SJCRH30 (cell line): ENCODE results near the gene IL4I1. TPM values are rescaled to one million over a fixed set of nuclear protein-coding genes. Genes with fewer than 3 reads are reported as not detected.

Experiments used
- DNase-seq, 2 experiments: peaks; one replicate each; pipeline ENCODE4 v3.0.0-alpha.2; 2015 to 2020
- H3K27ac ChIP-seq: fragments of 250-450 bp; sonication (Bioruptor Pico); 2 replicates; pipeline ENCODE4 v1.5.1; 2020; ENCODE audit warnings: mild to moderate bottlenecking, moderate library complexity
- H3K27me3 ChIP-seq: fragments of 250-450 bp; sonication (Bioruptor Pico); 2 replicates; pipeline ENCODE4 v1.5.1; 2020; ENCODE audit warnings: mild to moderate bottlenecking, moderate library complexity
- H3K36me3 ChIP-seq: fragments of 250-450 bp; sonication (Bioruptor Pico); 2 replicates; pipeline ENCODE4 v1.5.1; 2020; ENCODE audit warnings: mild to moderate bottlenecking, moderate library complexity
- H3K4me1 ChIP-seq: fragments of 250-450 bp; sonication (Bioruptor Pico); 2 replicates; pipeline ENCODE4 v1.5.1; 2020; ENCODE audit warnings: mild to moderate bottlenecking, moderate library complexity
- H3K4me3 ChIP-seq: fragments of 250-450 bp; sonication (Bioruptor Pico); 2 replicates; pipeline ENCODE4 v1.5.1; 2020; ENCODE audit warnings: mild to moderate bottlenecking, moderate library complexity
- H3K9me3 ChIP-seq: fragments of 250-450 bp; sonication (Bioruptor Pico); replicated peaks from 2 replicates; pipeline ENCODE4 v1.5.1; 2020; ENCODE audit warnings: mild to moderate bottlenecking, moderate library complexity
- total RNA-seq: library from RNA; depleted of rRNA; stranded (reverse); fragments of >200 nt; shearing (Covaris generic); gene quantifications from 2 replicates; pipeline ENCODE4 v1.2.3, GENCODE V29; 2014

The IL4I1 gene
- total RNA-seq, 1 experiment from 2014 or later, result not detected

DNA sequence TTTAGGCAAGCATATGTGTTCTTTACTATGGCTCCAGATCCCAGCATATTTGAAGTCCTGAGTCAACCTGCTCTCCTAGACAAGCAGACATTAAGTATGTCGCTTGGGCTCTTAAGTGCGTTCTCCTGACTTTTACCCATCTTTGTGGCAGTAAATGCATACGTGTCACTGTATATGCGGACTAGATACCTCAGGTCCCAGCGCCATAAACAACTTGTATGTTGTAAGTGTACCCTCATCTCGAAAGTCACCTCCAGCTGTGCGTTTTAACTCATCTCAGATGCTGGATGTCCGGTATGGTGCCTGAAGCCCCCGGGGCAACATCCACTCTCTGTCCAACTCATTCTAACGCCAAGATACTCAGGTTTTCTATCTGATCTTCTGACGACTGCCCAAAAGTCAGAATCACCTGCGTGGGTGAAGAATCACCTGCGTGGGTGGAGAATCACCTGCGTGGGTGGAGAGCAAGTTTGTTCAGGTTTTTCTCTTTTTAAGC lies 44.0 kb downstream of the IL4I1 start:
- no peaks in the 10 kb centered on the region; the same call in 1 of the 2 replicates for H3K4me1 ChIP-seq
- no peaks in the 10 kb centered on the region for H3K9me3 ChIP-seq
- no peaks in the 10 kb centered on the region for H3K27me3 ChIP-seq
- peaks cover 20% of the 10 kb centered on the region for H3K36me3 ChIP-seq
- H3K4me3 ChIP-seq, result peak overlapping the region; percentile 90
- DNase-seq, result no peak
- H3K27ac ChIP-seq, result no peak overlapping the region

DNA sequence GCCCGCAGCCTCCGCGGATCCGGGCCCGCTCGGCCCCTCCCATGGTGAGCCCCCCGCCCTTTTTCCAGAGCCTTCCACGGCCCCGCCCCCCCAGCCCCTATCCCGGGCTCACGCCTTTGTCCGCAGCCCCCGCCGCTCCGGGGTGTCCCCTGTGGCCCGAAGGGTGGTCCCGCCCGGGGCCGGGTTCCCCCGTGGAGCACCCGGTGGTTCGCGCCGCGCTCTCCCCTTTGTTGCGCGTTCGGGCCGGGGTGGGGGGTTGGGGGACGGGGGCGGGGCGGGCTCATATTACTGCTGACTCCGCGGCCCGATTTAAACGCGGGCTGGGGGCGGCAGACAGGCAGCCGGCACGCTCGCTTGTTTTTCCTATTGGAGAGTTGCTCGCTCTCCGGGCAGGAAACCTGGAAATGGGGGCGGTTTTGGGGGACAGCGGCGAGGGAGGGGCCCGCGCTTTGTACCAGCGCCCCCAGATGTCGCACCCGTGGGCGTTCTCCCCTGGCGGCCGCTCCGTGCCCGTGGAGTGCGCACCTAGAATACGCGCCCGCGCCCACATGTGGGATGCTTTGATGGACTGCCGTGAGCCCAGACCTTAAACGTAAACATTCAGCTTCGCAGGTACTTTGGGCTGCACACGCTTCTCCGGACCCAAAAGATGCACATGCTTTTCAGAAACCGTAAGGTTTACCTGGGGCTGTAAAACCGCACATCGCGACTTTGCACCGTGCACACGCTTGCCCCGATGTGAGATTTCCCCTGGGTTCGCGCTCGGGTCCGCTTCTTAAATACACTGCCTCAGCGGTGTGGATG lies 45.0 kb downstream of the IL4I1 start:
- H3K27me3 ChIP-seq, result no peaks in the 10 kb centered on the region
- H3K9me3 ChIP-seq, result no peaks in the 10 kb centered on the region
- DNase-seq, result peak; percentile 59 to 62
- H3K4me3 ChIP-seq, result peak overlapping the region; percentile 90
- no peak overlapping the region for H3K27ac ChIP-seq
- peaks cover 10% of the 10 kb centered on the region for H3K36me3 ChIP-seq
- no peaks in the 10 kb centered on the region; the same call in 1 of the 2 replicates for H3K4me1 ChIP-seq

DNA sequence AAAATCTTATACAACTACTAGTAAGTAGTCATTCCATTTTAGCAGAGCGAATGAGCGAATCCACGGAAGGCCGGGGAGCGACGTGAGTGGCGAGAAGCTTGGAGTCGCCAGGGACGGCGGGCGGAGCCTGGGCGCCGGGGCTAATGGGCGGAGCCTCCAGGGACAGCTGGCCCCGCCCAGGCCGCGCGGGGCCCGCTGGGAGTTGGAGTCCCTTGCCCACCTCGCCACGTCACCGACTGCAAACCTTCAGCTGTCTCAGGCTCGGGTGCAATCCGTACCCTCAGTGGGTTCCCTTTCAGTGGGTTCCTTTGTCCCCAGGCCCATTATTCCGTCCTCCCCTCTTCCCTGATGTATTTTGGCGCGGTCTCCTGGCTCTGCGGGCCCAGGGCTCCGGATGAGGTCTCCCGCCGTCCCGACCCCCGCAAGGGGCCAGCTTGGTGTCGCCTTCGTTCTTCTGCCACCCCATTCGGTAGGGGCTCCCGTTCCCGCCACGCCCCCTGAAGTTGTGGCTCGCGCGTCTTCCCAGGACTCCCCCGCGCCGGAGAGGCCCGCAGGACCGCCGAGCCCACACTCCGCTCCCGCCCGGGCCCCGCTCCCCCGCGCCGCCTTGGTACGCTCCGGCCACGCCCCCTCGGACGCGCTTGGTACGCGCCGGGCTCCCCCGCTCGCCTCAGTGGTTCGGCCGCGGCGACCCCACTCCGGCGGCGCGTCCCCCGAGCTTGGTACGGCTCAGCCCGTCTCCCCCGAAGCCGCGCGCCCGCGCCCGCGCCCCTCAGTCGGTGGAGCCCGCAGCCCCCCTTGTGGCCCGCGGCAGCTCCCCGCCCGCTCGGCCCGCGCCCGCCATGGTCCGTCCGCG lies 46.0 kb downstream of the IL4I1 start, which contains the start of gene PTOV1:
PTOV1 (plus strand) TSS at position 673 of the 856 bp plus-strand sequence.
- Histone ChIP-seq H3K4me1 (no peaks in the 10 kb centered on the region; the same call in 1 of the 2 replicates), H3K4me3 (peak within 1 kb of the TSS; percentile 90), H3K36me3 (peaks cover 10% of the 10 kb centered on the region), H3K27ac (peak within 1 kb of the TSS; percentile 97), H3K27me3 (no peaks in the 10 kb centered on the region), H3K9me3 (no peaks in the 10 kb centered on the region)
- peak; percentile 89 to 94 for DNase-seq

DNA sequence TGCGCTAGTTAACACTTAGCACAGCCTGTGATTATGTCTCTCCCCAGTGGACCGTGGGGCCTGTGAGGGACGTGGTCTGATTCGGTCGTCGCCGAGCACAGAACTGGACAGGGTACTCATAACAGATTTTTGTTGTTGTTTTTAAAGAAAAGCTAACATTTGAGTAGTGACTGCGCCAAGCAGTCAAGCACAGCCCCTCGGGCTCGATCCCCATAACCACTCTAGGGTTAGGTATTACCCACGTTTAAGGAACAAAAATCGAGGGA lies 46.5 kb downstream of the IL4I1 start:
- Histone ChIP-seq H3K27me3 (no peaks in the 10 kb centered on the region), H3K4me3 (peak overlapping the region; percentile 90), H3K9me3 (no peaks in the 10 kb centered on the region), H3K27ac (peak overlapping the region; percentile 97; the same call in 1 of the 2 replicates), H3K4me1 (no peaks in the 10 kb centered on the region; the same call in 1 of the 2 replicates), H3K36me3 (peaks cover 7% of the 10 kb centered on the region)
- DNase-seq, result no peak

DNA sequence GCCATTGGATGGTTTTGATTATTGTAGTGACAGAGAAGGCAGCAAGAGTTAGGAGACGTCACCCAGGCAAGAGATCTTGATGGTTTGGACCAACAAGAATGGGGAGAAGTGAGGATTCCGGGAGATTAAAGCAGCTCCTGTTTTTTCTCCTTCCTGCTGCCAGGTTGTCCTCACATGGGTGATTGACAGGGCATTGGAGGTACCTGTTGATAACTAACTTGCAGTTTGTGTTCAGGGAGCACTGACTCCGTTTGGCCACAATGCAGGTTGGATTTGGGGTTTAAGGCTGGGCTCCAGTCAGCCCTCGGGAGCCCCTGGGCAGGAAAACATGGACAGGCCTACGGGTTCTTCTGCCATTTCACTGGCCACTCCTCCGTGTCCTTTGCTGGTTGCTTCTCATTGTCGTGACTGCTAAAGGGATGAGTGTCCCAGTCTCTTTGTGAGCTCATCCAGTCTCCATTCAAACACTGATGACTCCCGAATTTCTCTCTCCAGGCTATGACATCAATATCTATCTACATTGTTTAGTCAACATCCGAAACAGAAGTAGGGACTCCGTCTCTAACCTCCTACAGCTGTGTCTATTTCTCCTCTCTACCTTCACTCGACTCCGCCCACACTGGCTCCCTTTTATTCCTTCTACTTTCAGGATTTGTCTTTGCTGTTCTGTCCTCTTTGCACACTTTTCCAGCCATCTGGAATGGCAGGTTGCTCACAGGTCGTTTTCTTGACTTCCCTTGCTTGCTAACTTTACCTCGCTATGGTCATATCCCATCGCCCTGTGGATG lies 47.1 kb downstream of the IL4I1 start:
- no peaks in the 10 kb centered on the region; the same call in 1 of the 2 replicates for H3K4me1 ChIP-seq
- no peaks in the 10 kb centered on the region for H3K27me3 ChIP-seq
- no peak overlapping the region for H3K4me3 ChIP-seq
- H3K9me3 ChIP-seq, result no peaks in the 10 kb centered on the region
- no peak for DNase-seq
- H3K27ac ChIP-seq, result no peak overlapping the region
- 0 out of 2 replicates have a peak, but pooled peaks cover 4% of the 10 kb centered on the region for H3K36me3 ChIP-seq

DNA sequence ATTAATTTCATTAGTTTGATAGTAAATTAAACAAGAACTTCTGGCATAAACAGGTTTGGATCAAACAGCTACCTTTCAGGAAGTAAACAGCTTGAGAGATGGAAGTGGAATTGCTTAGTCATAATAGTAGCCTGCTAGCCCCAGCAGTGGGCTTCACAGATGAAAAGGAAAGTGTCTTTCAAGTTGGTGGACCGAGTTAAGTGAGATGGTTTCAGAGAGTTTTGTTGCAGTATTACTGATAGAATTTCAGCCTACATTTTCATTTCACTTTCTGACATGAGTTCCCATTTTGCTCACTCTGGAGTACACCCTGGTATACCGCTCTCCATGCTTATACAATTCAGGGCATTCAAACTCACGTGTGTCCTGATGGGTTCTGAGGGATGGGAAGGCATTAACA lies 47.7 kb downstream of the IL4I1 start:
- no peaks in the 10 kb centered on the region for H3K9me3 ChIP-seq
- no peak overlapping the region for H3K4me3 ChIP-seq
- H3K4me1 ChIP-seq, result no peaks in the 10 kb centered on the region; the same call in 1 of the 2 replicates
- H3K36me3 ChIP-seq, result 0 out of 2 replicates have a peak, but pooled peaks cover 4% of the 10 kb centered on the region
- H3K27ac ChIP-seq, result no peak overlapping the region
- H3K27me3 ChIP-seq, result no peaks in the 10 kb centered on the region
- DNase-seq, result no peak

DNA sequence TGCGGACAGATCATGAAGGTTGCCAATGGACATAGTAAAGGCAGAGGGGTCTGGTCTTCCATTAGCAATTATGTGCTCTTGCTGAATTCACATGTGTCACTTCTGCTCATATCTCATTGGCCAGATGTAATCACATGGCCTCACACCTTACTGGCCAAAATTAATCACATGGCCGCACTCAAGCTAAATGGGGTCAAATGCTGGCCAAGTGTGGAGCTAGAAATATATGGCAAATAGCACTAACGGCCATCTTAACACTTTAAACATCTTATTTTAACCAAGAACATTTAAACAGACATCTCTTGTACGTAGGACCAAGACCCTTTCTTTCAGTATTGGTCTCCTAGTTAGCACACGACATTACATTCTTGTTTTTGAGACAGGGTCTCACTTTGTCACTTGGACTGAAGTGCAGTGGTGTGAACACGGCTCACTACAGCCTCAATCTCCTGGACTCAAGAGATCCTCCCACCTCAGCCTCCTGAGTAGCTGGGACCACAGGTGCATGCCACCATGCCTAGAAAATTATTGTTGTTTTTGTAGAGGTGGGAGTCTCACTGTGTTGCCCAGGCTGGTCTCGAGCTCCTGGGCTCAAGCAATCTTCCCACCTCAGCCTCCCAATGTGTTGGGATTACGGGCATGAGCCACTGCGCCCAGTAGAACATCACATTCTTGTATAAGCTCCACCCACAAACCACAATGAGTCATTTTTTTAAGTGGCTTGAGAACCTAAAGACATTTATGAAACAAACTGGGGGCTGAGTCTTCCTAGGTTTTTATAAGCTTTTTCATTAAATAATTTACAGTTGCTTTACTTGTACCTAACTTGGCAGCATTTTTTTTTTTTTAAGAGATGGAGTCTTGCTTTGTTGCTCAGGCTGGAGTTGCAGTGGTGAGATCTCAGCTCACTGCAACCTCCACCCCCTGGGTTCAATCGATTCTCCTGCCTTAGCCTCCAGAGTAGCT lies 48.7 kb downstream of the IL4I1 start:
- Histone ChIP-seq H3K4me1 (no peaks in the 10 kb centered on the region; the same call in 1 of the 2 replicates), H3K4me3 (no peak overlapping the region), H3K9me3 (no peaks in the 10 kb centered on the region), H3K27ac (no peak overlapping the region), H3K36me3 (0 out of 2 replicates have a peak, but pooled peaks cover 4% of the 10 kb centered on the region), H3K27me3 (no peaks in the 10 kb centered on the region)
- DNase-seq, result no peak

DNA sequence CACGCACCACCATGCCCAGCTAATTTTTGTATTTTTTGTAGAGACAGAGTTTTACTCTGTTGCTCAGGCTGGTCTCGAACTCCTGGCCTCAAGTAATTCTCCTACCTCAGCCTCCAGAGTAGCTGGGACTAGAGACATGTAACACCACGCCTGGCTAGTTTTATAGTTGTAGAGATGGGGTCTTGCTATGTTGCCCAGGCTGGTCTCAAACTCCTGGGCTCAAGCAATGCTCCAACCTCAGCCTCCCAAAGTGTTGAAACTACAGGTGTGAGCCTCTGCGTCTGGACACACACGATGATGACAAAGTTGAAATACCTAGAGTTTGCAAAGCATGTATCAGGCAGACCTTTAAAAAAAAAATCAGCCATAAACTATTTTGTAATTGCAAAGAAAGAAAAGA lies 50.3 kb downstream of the IL4I1 start:
- DNase-seq, result no peak
- Histone ChIP-seq H3K27ac (no peak overlapping the region), H3K4me3 (no peak overlapping the region), H3K27me3 (no peaks in the 10 kb centered on the region), H3K9me3 (no peaks in the 10 kb centered on the region), H3K4me1 (no peaks in the 10 kb centered on the region), H3K36me3 (0 out of 2 replicates have a peak, but pooled peaks cover 4% of the 10 kb centered on the region)

DNA sequence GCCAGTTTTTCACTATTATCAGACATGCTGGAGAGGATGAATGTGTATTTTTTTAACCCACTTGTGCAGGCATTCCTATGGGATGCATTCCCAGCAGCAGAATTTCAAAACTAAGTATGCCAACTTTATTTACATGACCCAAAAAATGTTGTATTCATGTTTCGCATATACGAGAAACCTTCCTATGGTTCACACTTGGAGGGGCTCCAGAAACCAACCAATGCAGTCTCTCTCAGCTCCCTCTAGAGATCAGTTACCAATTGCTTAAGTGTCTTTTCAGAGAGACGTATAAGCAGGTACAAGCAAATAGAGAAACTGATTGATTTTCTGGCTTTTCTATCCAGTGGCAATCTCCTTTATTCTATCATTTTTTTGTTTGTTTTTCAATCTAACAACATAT lies 51.3 kb downstream of the IL4I1 start:
- H3K36me3 ChIP-seq, result 0 out of 2 replicates have a peak, but pooled peaks cover 4% of the 10 kb centered on the region
- H3K27me3 ChIP-seq, result no peaks in the 10 kb centered on the region
- DNase-seq, result no peak
- H3K4me3 ChIP-seq, result no peak overlapping the region
- H3K27ac ChIP-seq, result no peak overlapping the region
- H3K9me3 ChIP-seq, result no peaks in the 10 kb centered on the region
- no peaks in the 10 kb centered on the region for H3K4me1 ChIP-seq

DNA sequence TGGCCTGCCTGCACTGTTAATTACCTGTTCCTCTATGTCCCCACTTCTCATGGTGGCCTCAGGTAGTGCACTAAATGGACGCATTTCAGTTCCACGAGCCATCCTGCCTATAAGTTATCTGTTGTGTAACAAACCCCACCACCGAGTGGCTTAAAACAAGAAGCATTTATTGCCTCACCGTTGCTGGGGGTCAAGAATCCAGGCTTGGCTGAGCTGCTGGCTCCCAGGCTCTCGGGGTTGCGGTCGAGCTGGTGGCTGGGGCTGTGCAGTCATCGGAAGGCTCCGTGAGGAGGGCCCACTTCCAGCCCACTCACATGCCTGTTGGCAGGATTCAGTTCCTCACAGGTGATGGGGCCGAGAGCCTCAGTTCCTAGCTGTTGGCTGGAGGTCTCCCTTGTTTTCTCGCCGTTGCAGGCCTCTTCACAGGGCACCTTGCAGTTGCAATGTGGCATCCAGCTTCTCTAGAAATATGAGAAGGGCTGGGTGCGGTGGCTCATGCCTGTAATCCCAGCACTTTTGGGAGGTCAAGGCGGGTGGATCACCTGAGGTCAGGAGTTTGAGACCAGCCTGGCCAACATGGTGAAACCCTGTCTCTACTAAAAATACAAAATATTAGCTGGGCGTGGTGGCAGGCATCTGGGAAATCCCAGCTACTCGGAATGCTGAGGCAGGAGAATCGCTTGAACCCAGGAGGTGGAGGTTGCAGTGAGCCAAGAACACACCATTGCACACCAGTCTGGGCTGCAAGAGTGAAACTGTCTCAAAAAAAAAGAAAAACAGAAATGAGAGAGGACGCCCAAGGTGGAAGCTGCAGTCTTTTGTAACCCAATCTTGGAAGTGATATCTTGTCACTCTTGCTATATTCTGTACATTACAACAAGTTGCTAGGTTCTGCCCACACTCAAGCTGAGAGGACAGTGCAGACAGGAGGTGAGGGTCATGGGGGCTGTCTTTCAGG lies 52.3 kb downstream of the IL4I1 start:
- no peak for DNase-seq
- Histone ChIP-seq H3K27me3 (no peaks in the 10 kb centered on the region), H3K4me3 (no peak overlapping the region), H3K36me3 (peaks cover 10% of the 10 kb centered on the region; the same call in 1 of the 2 replicates), H3K27ac (no peak overlapping the region), H3K4me1 (no peaks in the 10 kb centered on the region), H3K9me3 (no peaks in the 10 kb centered on the region)

DNA sequence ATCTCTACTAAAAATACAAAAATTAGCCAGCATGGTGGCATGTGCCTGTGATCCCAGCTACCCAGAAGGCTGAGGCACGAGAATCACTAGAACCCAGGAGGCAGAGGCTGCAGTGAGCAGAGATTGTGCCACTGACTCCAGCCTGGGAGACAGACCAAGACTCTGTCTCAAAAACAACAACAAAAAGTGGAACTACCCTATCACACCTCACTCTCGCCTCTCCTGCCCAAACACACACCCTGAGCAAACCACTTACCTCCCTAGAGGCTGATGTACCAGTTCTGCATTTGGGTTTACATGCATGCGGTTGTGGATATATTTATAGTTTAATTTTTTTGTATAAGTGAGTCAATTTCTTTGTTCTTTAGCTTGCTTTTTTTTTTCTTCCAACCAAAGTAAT lies 53.4 kb downstream of the IL4I1 start:
- Histone ChIP-seq H3K9me3 (no peaks in the 10 kb centered on the region), H3K4me1 (no peaks in the 10 kb centered on the region), H3K27ac (no peak overlapping the region), H3K4me3 (no peak overlapping the region), H3K27me3 (no peaks in the 10 kb centered on the region), H3K36me3 (peaks cover 8% of the 10 kb centered on the region; the same call in 1 of the 2 replicates)
- no peak for DNase-seq

DNA sequence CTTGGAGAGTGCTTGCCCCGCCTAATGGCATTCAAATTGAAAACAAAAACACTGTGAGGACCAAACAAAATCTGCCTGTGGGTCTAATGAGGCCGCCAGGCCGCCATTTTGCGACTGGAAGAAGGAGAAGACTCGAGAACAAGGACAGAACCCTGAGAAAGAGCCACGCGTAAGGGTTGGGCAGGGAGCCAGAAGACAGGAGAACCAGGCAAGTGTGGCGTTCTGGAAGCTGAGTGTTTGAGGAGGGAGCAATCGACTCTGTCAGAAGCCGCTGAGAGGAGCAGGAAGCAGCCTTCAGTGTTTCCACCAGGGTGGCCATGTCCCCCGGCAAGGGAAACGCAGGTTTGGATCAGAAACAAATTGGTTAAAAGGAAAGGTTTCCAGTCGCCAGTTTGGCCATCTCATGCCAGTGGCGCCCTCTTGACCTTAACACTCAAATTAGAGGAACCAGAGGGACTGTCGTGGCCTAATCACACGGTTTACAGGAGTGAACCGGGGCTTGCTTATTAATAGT lies 55.9 kb downstream of the IL4I1 start:
- Histone ChIP-seq H3K27me3 (no peaks in the 10 kb centered on the region), H3K4me3 (no peak overlapping the region), H3K4me1 (no peaks in the 10 kb centered on the region), H3K36me3 (peaks cover 17% of the 10 kb centered on the region), H3K9me3 (no peaks in the 10 kb centered on the region), H3K27ac (no peak overlapping the region)
- no peak for DNase-seq
